HL-60 (cell line): ENCODE measurements around the gene COX10.

Experiments
- CTCF ChIP-seq: IDR thresholded peaks from one replicate; pipeline ENCODE4 v1.5.1; 2011; ENCODE audit warnings: low read length, control low read depth, inconsistent platforms; ENCODE audit not compliant: insufficient read depth
- POLR2AphosphoS5 ChIP-seq: IDR thresholded peaks from 2 replicates; pipeline ENCODE4 v1.6.1; 2012; ENCODE audit warnings: low read depth

GRCh38 chr17:14070344-14070984 is 1.2 kb downstream of the COX10 start:
- TF ChIP-seq CTCF (no peak), POLR2AphosphoS5 (no peak)
